Islet of Langerhans (tissue), 1 donor: Measurements from ENCODE around the gene KDM4C.
"Not testable (repeated sequence)": the region's sequence is repeated elsewhere in the genome, so short reads cannot be mapped to it uniquely, and the experiment has no call there.

Experiments used
- FAIRE-seq: peaks from one replicate; lab custom pipeline; 2011; peaks lifted over from hg19 to GRCh38; lab: Jason Lieb, UNC

Gene KDM4C

GRCh38 chr9:6764523-6764922 lies 6.8 kb downstream of the KDM4C start:
- no peak for FAIRE-seq

- no peak for FAIRE-seq
Observed at GRCh38 chr9:6764950-6765349, 7.2 kb downstream of the KDM4C start.

- no peak for FAIRE-seq
Observed at GRCh38 chr9:6765396-6765795, 7.6 kb downstream of the KDM4C start.

- no peak for FAIRE-seq
Observed at GRCh38 chr9:6766606-6767005, 8.8 kb downstream of the KDM4C start.

- not testable (repeated sequence) for FAIRE-seq
Observed at GRCh38 chr9:6768587-6768986, 10.8 kb downstream of the KDM4C start.

- FAIRE-seq = no peak
Observed at GRCh38 chr9:6771722-6772121, 13.9 kb downstream of the KDM4C start.

GRCh38 chr9:6777213-6777902 lies 19.6 kb downstream of the KDM4C start:
- FAIRE-seq = no peak

- no peak for FAIRE-seq
Observed at GRCh38 chr9:6779417-6780241, 21.9 kb downstream of the KDM4C start.

GRCh38 chr9:6780690-6781089 lies 22.9 kb downstream of the KDM4C start:
- no peak for FAIRE-seq

GRCh38 chr9:6781476-6781875 lies 23.7 kb downstream of the KDM4C start:
- FAIRE-seq = no peak

GRCh38 chr9:6782345-6782744 lies 24.6 kb downstream of the KDM4C start:
- no peak for FAIRE-seq

GRCh38 chr9:6782981-6783380 lies 25.2 kb downstream of the KDM4C start:
- no peak for FAIRE-seq

- no peak for FAIRE-seq
Observed at GRCh38 chr9:6783753-6784152, 26.0 kb downstream of the KDM4C start.

- no peak for FAIRE-seq
Observed at GRCh38 chr9:6785682-6786081, 27.9 kb downstream of the KDM4C start.

- FAIRE-seq = no peak
Observed at GRCh38 chr9:6787793-6788161, 30.0 kb downstream of the KDM4C start.

- no peak for FAIRE-seq
Observed at GRCh38 chr9:6788162-6789016, 30.6 kb downstream of the KDM4C start.

GRCh38 chr9:6789017-6789338 lies 31.2 kb downstream of the KDM4C start:
- FAIRE-seq = not testable (repeated sequence)

- no peak for FAIRE-seq
Observed at GRCh38 chr9:6790866-6791265, 33.1 kb downstream of the KDM4C start.

- no peak for FAIRE-seq
Observed at GRCh38 chr9:6793203-6793602, 35.4 kb downstream of the KDM4C start.

GRCh38 chr9:6794936-6795335 lies 37.2 kb downstream of the KDM4C start:
- FAIRE-seq = no peak

- no peak for FAIRE-seq
Observed at GRCh38 chr9:6802926-6803325, 45.2 kb downstream of the KDM4C start.

GRCh38 chr9:6805532-6805931 lies 47.8 kb downstream of the KDM4C start:
- peak; percentile 27 for FAIRE-seq

GRCh38 chr9:6806318-6806717 lies 48.5 kb downstream of the KDM4C start:
- not testable (repeated sequence) for FAIRE-seq
